Measurements from ENCODE around the gene CYP2J2. TPM values are rescaled to one million over a fixed set of nuclear protein-coding genes. Genes with fewer than 3 reads are reported as not detected.
A peak's percentile ranks its signal among the peaks of the same experiment; 100 is the strongest.
"Not testable (repeated sequence)": the region's sequence is repeated elsewhere in the genome, so short reads cannot be mapped to it uniquely, and the experiment has no call there.

The CYP2J2 gene
- total RNA-seq, result 1.4 TPM
- long read RNA-seq, partial matches to known transcripts, result 0 of 1 reads
- long read RNA-seq, other reads (novel, unspliced or antisense), result 0 of 1 reads

GRCh38 chr1:59926381-59927123, at the start of gene CYP2J2:
Gene CYP2J2 (minus strand): TSS chr1:59926773. CDS start chr1:59926746, 27 bp downstream.
- H3K27me3 ChIP-seq, result peaks cover 19% of the 10 kb centered on the region
- no peak for TF ChIP-seq CTCF (IDR thresholded peaks at IDR 0.05)
- no peaks in the 10 kb centered on the region for H3K9me3 ChIP-seq
- DNase-seq (peak; percentile 81), ATAC-seq (peak; percentile 99)
- peak within 1 kb of the TSS; percentile 45 for H3K4me3 ChIP-seq
- intact Hi-C loops (cut with DNase I), result no loop called here
- no peak within 1 kb of the TSS for H3K27ac ChIP-seq
- H3K36me3 ChIP-seq, result no peaks in the 10 kb centered on the region
- H3K4me1 ChIP-seq, result peaks cover 8% of the 10 kb centered on the region

- ATAC-seq, result no peak
- Histone ChIP-seq H3K4me1 (peaks cover 7% of the 10 kb centered on the region), H3K27ac (no peak overlapping the region), H3K4me3 (no peak overlapping the region), H3K36me3 (no peaks in the 10 kb centered on the region), H3K9me3 (no peaks in the 10 kb centered on the region), H3K27me3 (no peaks in the 10 kb centered on the region)
- intact Hi-C loops (cut with DNase I), result no loop called here
- no peak for TF ChIP-seq CTCF (IDR thresholded peaks at IDR 0.05)
- no peak for DNase-seq
Measured at GRCh38 chr1:59973719-59974118, 47.1 kb upstream of the CYP2J2 start.

- Histone ChIP-seq H3K4me1 (peaks cover 7% of the 10 kb centered on the region), H3K4me3 (no peak overlapping the region), H3K27ac (no peak overlapping the region), H3K9me3 (no peaks in the 10 kb centered on the region), H3K36me3 (no peaks in the 10 kb centered on the region), H3K27me3 (no peaks in the 10 kb centered on the region)
- no peak for ATAC-seq
- no peak for DNase-seq
- intact Hi-C loops (cut with DNase I), result no loop called here
- no peak for TF ChIP-seq CTCF (IDR thresholded peaks at IDR 0.05)
Measured at GRCh38 chr1:59972216-59972927, 45.8 kb upstream of the CYP2J2 start.

GRCh38 chr1:59971464-59971911, 44.9 kb upstream of the CYP2J2 start:
- no peak overlapping the region for H3K4me3 ChIP-seq
- H3K36me3 ChIP-seq, result no peaks in the 10 kb centered on the region
- H3K9me3 ChIP-seq, result no peaks in the 10 kb centered on the region
- H3K27ac ChIP-seq, result no peak overlapping the region
- ATAC-seq, result peak; percentile 93
- peak; percentile 88 for TF ChIP-seq CTCF (IDR thresholded peaks at IDR 0.05)
- no peaks in the 10 kb centered on the region for H3K4me1 ChIP-seq
- no peaks in the 10 kb centered on the region for H3K27me3 ChIP-seq
- DNase-seq, result peak; percentile 80
- intact Hi-C loops (cut with DNase I), result no loop called here

GRCh38 chr1:59969542-59970175, 43.1 kb upstream of the CYP2J2 start:
- ATAC-seq; H3K9me3 ChIP-seq; H3K27ac ChIP-seq; intact Hi-C loops (cut with DNase I); H3K4me3 ChIP-seq; H3K36me3 ChIP-seq; H3K4me1 ChIP-seq; H3K27me3 ChIP-seq; DNase-seq: not testable (repeated sequence)

GRCh38 chr1:59968746-59969145, 42.2 kb upstream of the CYP2J2 start:
- H3K4me3 ChIP-seq; H3K4me1 ChIP-seq; H3K27me3 ChIP-seq; H3K27ac ChIP-seq; intact Hi-C loops (cut with DNase I); H3K9me3 ChIP-seq; H3K36me3 ChIP-seq; ATAC-seq; DNase-seq: not testable (repeated sequence)
